Natural killer cell treated with Interleukin-12 subunit alpha and Interleukin-12 subunit beta and Interleukin-15 and Interleukin-18, amount 100 ng/mL, for 72 hours (primary cell): Measurements from ENCODE around the gene SAA4. TPM values are rescaled to one million over a fixed set of nuclear protein-coding genes. Genes with fewer than 3 reads are reported as not detected.
A peak's percentile ranks its signal among the peaks of the same experiment; 100 is the strongest.
"Not testable (repeated sequence)": the region's sequence is repeated elsewhere in the genome, so short reads cannot be mapped to it uniquely, and the experiment has no call there.

Experiments
- ATAC-seq, 2 donors: fragments of 150-1000 bp; cut with Tn5 transposase in 1 of 2; sonication (Bioruptor Pico), chemical (Tn5 transposase) in 1 of 2; 2 replicates each; pipeline ENCODE4 v1.10.0; 2021
- DNase-seq: peaks from one replicate; pipeline ENCODE4 v3.0.0; 2022; ENCODE audit warnings: low spot score
- H3K27ac Mint-ChIP-seq, 2 donors: 1 replicate in 1 of 2; 2 replicates in 1 of 2; pipeline ENCODE4 v1.8.0; 2022; ENCODE audit warnings: mixed read lengths in 2 of 2, mild to moderate bottlenecking in 1 of 2, moderate library complexity in 1 of 2
- H3K27me3 Mint-ChIP-seq, 2 donors: 1 replicate in 1 of 2; 2 replicates in 1 of 2; pipeline ENCODE4 v1.8.0; 2022; ENCODE audit warnings: mixed read lengths in 2 of 2
- H3K36me3 Mint-ChIP-seq: one replicate; pipeline ENCODE4 v1.8.0; 2022; ENCODE audit warnings: mixed read lengths
- H3K4me1 Mint-ChIP-seq, 2 donors: 1 replicate in 1 of 2; 2 replicates in 1 of 2; pipeline ENCODE4 v1.8.0; 2022; ENCODE audit warnings: low read depth in 2 of 2, mixed read lengths in 2 of 2, mild to moderate bottlenecking in 1 of 2
- H3K4me3 Mint-ChIP-seq: one replicate; pipeline ENCODE4 v1.8.0; 2022; ENCODE audit warnings: mixed read lengths
- H3K9me3 Mint-ChIP-seq: 2 replicates; pipeline ENCODE4 v1.8.0; 2022; ENCODE audit warnings: mixed read lengths
- total RNA-seq, 2 donors: library from RNA; stranded (reverse); gene quantifications; one replicate each; pipeline ENCODE4 v1.2.3, GENCODE V29; 2022

Gene SAA4
- total RNA-seq, 2 donors from 2014 or later: not detected

DNA sequence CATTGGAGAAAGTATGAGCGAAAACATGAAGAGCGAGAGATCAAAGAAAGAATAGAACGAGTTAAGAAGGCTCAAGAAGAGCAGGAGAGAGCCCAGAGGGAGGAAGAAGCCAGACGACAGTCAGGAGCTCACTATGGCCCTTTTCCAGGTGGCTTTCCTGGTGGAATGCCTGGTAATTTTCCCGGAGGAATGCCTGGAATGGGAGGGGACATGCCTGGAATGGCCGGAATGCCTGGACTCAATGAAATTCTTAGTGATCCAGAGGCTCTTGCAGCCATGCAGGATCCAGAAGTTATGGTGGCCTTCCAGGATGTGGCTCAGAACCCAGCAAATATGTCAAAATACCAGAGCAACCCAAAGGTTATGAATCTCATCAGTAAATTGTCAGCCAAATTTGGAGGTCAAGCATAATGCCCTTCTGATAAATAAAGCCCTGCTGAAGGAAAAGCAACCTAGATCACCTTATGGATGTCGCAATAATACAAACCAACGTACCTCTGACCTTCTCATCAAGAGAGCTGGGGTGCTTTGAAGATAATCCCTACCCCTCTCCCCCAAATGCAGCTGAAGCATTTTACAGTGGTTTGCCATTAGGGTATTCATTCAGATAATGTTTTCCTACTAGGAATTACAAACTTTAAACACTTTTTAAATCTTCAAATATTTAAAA lies 26.2 kb upstream of the SAA4 start:
- not testable (repeated sequence) for H3K4me3 Mint-ChIP-seq, H3K27ac Mint-ChIP-seq, H3K27me3 Mint-ChIP-seq, H3K9me3 Mint-ChIP-seq, DNase-seq, ATAC-seq, H3K4me1 Mint-ChIP-seq, H3K36me3 Mint-ChIP-seq

DNA sequence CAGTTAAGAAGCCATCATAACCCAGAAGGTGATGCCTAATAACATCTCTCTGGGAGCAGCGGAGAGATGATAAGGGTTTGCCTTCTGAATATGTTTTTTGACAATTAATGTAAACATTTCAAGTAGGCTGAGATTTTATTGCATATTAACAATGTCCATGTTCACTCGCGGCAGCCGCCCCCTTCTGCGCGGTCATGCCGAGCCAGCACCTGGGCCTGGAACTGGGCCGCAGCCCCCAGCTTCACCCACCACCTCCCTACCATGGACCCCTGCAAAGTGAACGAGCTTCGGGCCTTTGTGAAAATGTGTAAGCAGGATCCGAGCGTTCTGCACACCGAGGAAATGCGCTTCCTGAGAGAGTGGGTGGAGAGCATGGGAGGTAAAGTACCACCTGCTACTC lies 25.1 kb upstream of the SAA4 start:
- Mint-ChIP-seq H3K27ac (no peak overlapping the region), H3K4me3 (no peak overlapping the region), H3K27me3 (peaks cover 0 to 5% of the 10 kb centered on the region in 2 donors), H3K36me3 (no peaks in the 10 kb centered on the region), H3K9me3 (no peaks in the 10 kb centered on the region), H3K4me1 (peaks cover 0 to 6% of the 10 kb centered on the region in 2 donors)
- ATAC-seq (no peak), DNase-seq (no peak)

DNA sequence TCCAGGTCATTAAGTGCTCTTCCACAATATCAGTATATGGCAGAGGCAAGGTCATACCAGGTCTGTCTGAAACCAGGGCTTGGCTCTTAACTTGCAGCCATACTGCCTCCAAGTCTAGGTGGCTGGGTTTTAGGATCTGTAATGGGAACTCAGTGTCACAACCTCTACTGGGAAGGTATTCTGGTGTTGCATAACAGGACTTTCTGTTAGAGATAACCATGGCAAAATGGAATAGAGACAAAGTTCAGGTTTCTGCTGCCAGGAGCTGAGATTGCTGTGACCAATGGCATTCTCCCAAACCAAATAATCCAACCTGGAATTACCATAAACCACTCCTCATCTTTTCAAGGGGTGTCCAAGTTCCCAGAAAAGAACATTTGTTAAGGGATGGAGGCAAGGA lies 22.7 kb upstream of the SAA4 start:
- no peak overlapping the region for H3K27ac Mint-ChIP-seq
- no peak for DNase-seq
- H3K4me3 Mint-ChIP-seq: no peak overlapping the region
- H3K27me3 Mint-ChIP-seq: peaks cover 0 to 8% of the 10 kb centered on the region in 2 donors
- no peaks in the 10 kb centered on the region for H3K9me3 Mint-ChIP-seq
- no peak for ATAC-seq
- H3K36me3 Mint-ChIP-seq: no peaks in the 10 kb centered on the region
- H3K4me1 Mint-ChIP-seq: no peaks in the 10 kb centered on the region

DNA sequence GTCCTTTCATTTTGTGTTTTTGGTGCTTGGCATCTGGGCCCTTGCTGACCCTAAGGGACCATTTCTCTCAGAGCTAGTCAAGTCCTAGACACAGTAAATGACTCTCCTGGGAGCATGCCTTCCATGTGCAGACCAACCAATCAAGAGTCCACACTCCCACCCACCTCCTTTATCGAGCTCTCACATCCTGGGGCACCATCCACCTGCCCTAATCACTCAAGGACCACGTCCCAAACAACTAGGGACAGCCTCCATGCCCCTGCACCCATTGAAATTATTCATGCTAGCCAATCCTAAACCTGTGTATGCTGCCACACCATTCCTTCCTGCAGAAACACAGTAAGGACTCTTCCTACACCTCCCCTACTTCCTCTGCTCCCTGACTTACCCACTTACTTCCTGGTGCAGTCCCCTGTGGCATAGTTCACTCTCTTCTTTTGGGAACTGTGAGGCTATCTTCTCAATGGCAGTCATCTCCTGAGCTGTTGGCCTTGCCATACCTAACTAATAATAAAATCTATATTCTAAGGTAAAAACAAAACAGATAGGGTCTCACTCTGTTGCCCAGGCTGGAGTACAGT lies 18.3 kb upstream of the SAA4 start:
- H3K4me1 Mint-ChIP-seq: no peaks in the 10 kb centered on the region
- no peak overlapping the region for H3K27ac Mint-ChIP-seq
- peaks cover 0 to 4% of the 10 kb centered on the region in 2 donors for H3K27me3 Mint-ChIP-seq
- DNase-seq (no peak), ATAC-seq (peak in 1 of 2 donors; percentile 56)
- H3K4me3 Mint-ChIP-seq: no peak overlapping the region
- no peaks in the 10 kb centered on the region for H3K36me3 Mint-ChIP-seq
- no peaks in the 10 kb centered on the region for H3K9me3 Mint-ChIP-seq

DNA sequence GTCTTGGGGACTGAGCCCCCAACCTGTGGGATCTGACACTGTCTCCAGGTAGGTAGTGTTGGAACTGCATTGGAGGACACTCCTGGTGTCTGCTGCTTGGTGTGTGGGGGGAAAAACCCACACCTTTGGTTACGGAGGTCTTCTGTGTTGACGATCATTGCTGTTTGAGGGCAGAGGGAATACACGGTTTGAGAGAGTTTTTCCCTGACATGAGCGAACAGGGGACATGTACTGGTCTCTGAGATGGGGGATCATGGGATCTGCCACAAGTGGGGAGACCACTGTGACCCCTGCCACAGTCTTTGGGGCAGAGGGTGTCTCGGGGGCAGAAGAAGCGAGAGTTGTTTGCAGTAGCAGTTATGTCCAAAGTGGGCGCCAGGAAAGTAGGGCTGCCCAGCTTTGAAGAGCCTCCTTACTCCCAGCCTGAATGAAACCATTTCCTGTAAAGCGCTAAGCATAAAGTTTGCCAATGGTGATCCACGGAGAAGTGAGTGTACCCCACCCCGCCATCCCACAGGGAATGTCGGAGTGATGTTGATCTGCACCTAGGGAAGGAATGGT lies 17.3 kb upstream of the SAA4 start:
- ATAC-seq (no peak), DNase-seq (no peak)
- Mint-ChIP-seq H3K9me3 (no peaks in the 10 kb centered on the region), H3K36me3 (no peaks in the 10 kb centered on the region), H3K27me3 (peaks cover 0 to 4% of the 10 kb centered on the region in 2 donors), H3K27ac (no peak overlapping the region), H3K4me1 (no peaks in the 10 kb centered on the region), H3K4me3 (no peak overlapping the region)

DNA sequence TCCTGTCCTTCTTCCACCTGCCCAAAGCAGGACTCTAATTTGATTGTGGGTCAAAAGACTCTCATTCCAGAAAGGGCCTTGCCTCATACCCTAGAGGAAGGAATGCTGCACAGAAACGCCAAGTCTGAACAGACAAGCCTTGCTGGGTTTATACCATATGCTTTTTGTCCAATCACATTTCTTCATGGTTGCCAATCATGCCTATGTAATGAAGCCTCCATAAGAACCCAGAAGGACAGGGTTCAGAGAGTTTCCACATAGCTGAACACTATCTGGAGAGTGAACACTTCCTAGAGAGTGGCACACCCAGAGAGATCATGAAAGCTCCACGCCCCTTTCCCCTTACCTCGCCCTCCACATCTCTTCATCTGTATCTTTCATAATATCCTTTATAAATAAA lies 16.6 kb upstream of the SAA4 start:
- Mint-ChIP-seq H3K4me1 (no peaks in the 10 kb centered on the region), H3K9me3 (no peaks in the 10 kb centered on the region), H3K36me3 (no peaks in the 10 kb centered on the region), H3K4me3 (no peak overlapping the region), H3K27ac (no peak overlapping the region), H3K27me3 (peaks cover 0 to 4% of the 10 kb centered on the region in 2 donors)
- ATAC-seq (no peak), DNase-seq (no peak)

DNA sequence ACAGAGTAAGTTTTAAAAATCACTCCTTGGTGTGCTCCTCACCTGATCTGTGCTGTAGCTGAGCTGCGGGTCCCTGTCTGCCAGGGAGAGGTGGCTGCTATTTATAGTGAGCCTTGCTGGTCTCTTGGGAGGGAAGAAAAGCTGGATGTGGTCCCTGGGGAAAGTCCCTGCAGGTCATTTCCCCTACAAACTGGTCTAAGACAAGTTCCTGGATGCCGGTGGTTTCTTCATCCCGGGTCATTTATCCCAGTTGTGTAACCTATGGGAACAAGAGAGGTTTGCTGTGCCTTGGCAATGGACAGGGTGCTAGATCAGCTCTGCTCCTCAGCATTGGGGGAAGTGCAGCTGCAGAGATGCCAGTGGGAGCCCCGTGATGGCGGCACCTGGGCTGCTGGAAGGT lies 12.0 kb upstream of the SAA4 start, which contains the start of gene SAA2:
Gene SAA2 (minus strand): TSS at position 108 of the 400 bp plus-strand sequence. CDS start 657 bp downstream, outside the sequence.
- DNase-seq: no peak
- Mint-ChIP-seq H3K4me1 (peaks cover 2 to 18% of the 10 kb centered on the region in 2 donors), H3K4me3 (no peak within 1 kb of the TSS), H3K27me3 (peaks cover 0 to 4% of the 10 kb centered on the region in 2 donors), H3K27ac (no peak within 1 kb of the TSS), H3K36me3 (no peaks in the 10 kb centered on the region), H3K9me3 (no peaks in the 10 kb centered on the region)
- ATAC-seq: no peak

DNA sequence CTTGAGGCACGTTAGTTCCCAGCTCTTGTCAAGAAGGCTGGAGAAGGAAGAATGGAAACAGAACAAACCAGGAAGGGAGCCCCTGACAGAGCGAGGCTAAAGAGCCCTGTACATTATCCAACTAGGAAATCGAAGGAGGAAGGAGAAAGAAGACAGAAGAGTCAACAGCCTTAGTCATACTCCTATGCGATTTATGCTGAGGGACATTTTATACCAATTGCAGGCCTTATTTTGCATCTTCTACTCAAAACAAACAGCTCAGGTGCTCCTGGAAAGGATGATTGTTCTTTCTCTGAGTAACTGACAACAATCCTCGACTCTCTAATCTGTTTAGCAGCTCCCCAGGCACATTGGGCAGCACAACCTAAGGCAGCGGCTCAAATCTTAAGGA lies 10.6 kb upstream of the SAA4 start:
- not testable (repeated sequence) for DNase-seq, ATAC-seq, H3K36me3 Mint-ChIP-seq, H3K9me3 Mint-ChIP-seq, H3K27me3 Mint-ChIP-seq
- Mint-ChIP-seq H3K27ac (peak overlapping the region; percentile 69 to 75), H3K4me3 (peak overlapping the region; percentile 79), H3K4me1 (peaks cover 2 to 19% of the 10 kb centered on the region in 2 donors)

DNA sequence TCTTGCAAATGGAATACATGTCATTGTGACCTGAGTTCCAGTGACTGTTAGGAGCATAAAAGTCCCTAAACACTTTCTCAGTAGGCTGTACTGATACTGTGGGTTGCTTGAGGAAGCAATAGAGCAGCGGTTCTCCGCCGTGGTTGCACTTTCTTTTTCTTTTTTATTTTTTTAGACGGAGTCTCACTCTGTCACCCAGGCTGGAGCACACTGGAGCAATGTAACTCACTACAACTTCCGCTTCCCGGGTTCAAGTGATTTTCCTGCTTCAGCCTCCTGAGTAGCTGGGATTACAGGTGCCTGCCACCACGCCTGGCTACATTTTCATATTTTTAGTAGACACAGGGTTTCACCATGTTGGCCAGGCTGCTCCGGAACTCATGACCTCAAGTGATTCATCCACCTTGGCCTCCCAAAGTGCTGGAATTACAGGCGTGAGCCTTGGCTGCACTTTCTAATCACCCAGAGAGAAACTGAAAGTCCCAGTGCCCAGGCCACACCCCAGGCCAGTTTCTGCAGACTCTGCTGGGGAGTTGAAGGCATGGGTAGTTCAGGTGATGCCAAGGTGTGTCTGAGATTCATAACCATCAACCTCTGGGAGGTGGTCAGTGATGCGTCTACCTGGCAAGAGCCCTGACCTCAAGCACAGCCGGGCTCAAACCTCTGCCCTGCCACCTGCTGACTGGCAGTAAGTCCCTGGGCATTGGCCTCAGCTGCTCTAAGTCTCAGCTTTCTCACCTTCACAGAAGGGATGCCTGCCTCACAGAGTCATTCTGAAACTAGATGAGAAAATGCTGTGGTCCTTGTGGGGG lies 10.0 kb upstream of the SAA4 start:
- peak overlapping the region; percentile 69 to 75 for H3K27ac Mint-ChIP-seq
- not testable (repeated sequence) for H3K9me3 Mint-ChIP-seq, DNase-seq, H3K27me3 Mint-ChIP-seq, H3K36me3 Mint-ChIP-seq
- peak overlapping the region; percentile 79 for H3K4me3 Mint-ChIP-seq
- peaks cover 2 to 19% of the 10 kb centered on the region in 2 donors for H3K4me1 Mint-ChIP-seq
- peak; percentile 65 to 75 for ATAC-seq

DNA sequence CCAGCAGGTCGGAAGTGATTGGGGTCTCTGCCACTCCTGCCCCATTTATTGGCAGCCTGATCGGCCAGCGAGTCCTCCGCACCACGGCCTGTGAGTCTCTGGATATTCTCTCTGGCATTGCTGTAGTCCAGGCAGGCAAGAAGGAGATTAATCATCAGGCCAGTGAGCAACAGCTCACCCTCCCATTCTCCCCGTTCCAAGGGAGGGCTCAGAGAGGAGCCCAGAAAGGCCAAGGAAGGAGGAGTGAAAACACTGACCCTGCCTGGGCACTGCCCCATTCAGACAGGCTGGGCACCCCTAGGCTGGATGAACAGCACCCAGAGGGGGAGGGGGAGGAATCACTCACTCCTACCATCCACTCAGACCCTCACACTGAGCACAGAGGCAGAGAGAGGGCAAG lies 8.8 kb upstream of the SAA4 start:
- H3K9me3 Mint-ChIP-seq: no peaks in the 10 kb centered on the region

DNA sequence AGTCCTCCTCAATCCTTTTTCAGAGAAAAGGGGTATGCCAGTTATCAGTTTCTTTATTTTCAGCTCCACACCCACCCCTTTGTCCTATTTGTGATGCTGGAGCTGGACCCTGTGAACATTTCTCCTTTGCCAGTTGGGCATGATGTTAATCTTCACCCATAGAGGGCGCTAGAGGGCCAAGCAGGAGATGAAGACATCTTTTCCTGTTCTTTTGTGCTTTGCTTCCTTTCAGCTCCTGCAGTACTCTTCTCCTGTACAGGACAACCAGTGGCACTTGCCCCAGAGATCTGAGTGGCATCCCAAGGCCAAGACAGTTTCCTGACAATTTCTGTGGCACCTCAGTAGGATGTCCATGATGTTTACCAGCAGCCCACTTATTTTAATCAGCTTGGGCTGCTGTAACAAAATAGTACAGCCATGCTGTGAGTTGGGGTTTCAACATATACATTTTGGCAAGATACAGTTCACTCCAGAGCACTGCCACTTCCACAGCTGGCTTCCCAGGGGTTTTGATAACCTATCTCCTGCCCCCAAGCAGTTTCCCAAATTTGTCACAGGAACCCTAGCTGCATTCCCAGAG lies 7.3 kb upstream of the SAA4 start:
- no peak overlapping the region for H3K4me3 Mint-ChIP-seq
- H3K4me1 Mint-ChIP-seq: peaks cover 2 to 19% of the 10 kb centered on the region in 2 donors
- ATAC-seq (peak; percentile 29 to 61), DNase-seq (peak; percentile 69)
- H3K27ac Mint-ChIP-seq: no peak overlapping the region
- H3K9me3 Mint-ChIP-seq: no peaks in the 10 kb centered on the region
- H3K27me3 Mint-ChIP-seq: peaks cover 14 to 34% of the 10 kb centered on the region in 2 donors
- no peaks in the 10 kb centered on the region for H3K36me3 Mint-ChIP-seq

More for the DNA sequence above, 8.8 kb upstream of the SAA4 start:
- Mint-ChIP-seq H3K4me3 (no peak overlapping the region), H3K27me3 (peaks cover 7 to 20% of the 10 kb centered on the region in 2 donors), H3K27ac (no peak overlapping the region), H3K4me1 (peaks cover 2 to 19% of the 10 kb centered on the region in 2 donors), H3K36me3 (no peaks in the 10 kb centered on the region)
- ATAC-seq: no peak
- DNase-seq: no peak

DNA sequence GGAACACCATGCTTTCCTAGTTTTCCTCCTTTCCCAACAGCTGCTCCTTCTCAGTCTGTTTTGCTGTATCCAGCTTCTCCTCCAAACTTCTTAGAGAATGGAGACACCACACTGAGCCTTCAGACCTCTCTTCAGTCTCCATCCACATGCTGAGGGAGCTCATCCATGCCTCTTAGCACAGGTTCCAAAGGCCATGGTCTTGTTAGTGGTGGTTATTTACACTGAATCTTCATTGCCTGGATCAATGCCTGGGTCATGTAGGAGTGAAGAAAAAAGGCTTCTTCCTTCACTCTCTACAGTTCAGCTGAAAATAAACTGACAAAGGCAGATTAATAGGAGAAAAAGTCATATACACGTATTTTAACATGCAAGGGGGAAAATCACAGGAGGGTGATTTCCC lies 3.1 kb upstream of the SAA4 start:
- ATAC-seq: no peak

More for the DNA sequence above, 3.1 kb upstream of the SAA4 start:
- H3K9me3 Mint-ChIP-seq: no peaks in the 10 kb centered on the region
- H3K36me3 Mint-ChIP-seq: no peaks in the 10 kb centered on the region
- no peak overlapping the region for H3K27ac Mint-ChIP-seq
- H3K4me3 Mint-ChIP-seq: no peak overlapping the region
- H3K27me3 Mint-ChIP-seq: peaks cover 33 to 54% of the 10 kb centered on the region in 2 donors
- no peak for DNase-seq
- peaks cover 2 to 6% of the 10 kb centered on the region in 2 donors for H3K4me1 Mint-ChIP-seq
